Body of pancreas (tissue), 4 donors: ENCODE measurements around the gene ZDHHC24. TPM values are rescaled to one million over a fixed set of nuclear protein-coding genes. Genes with fewer than 3 reads are reported as not detected.

ENCODE experiments used
- ATAC-seq: fragments of 150-250 bp; one replicate; pipeline ENCODE4 v1.9.1; 2016
- DNase-seq, 4 donors: peaks; one replicate each; pipeline ENCODE4 v3.0.0-alpha.2; 2019
- H3K27ac ChIP-seq, 4 donors: fragments of 200-600 bp; sonication (generic); 1 replicate in 3 of 4; 2 replicates in 1 of 4; pipeline versions ENCODE4 v1.5.1 to v1.6.1; 2016 to 2019; ENCODE audit warnings: mild to moderate bottlenecking in 1 of 4, mixed read lengths in 1 of 4, moderate library complexity in 1 of 4
- H3K27me3 ChIP-seq, 2 donors: fragments of 200-600 bp; sonication (generic); one replicate each; pipeline ENCODE4 v1.6.0; 2016; ENCODE audit warnings: mild to moderate bottlenecking in 1 of 2
- H3K36me3 ChIP-seq, 2 donors: fragments of 200-600 bp; sonication (generic); replicated peaks in 1 of 2; 2 replicates each; pipeline ENCODE4 v1.5.1; 2016; ENCODE audit warnings: low read depth in 2 of 2; ENCODE audit not compliant: insufficient read depth in 1 of 2
- H3K4me1 ChIP-seq: fragments of 200-600 bp; sonication (generic); one replicate; pipeline ENCODE4 v1.6.0; 2016
- H3K4me3 ChIP-seq, 2 donors: fragments of 200-600 bp; sonication (generic); 1 replicate in 1 of 2; 2 replicates in 1 of 2; pipeline ENCODE4 v1.5.1; 2016 to 2019
- H3K9me3 ChIP-seq, 3 donors: fragments of 200-600 bp; sonication (generic); 1 replicate in 2 of 3; 2 replicates in 1 of 3; pipeline ENCODE4 v1.5.1; 2016
- POLR2A ChIP-seq, 3 donors: fragments of 450-650 bp; IDR thresholded peaks; one replicate each; pipeline ENCODE4 v1.6.1; 2016; ENCODE audit warnings: antibody characterized with exemption in 3 of 3, mild to moderate bottlenecking in 2 of 3
- WGBS, 2 donors: methylation state at CpG; one replicate each; pipeline ENCODE4 v1.1.5; 2017; 5-methylcytosine and 5-hydroxymethylcytosine counted together
- intact Hi-C: fragments of 100-400 bp; cut with DNase I; formaldehyde crosslinking; loops from one replicate; pipeline ENCODE4 v1.15.1; 2023
- total RNA-seq, 2 donors: library from RNA; depleted of rRNA; stranded (reverse); fragments of >200 nt; gene quantifications; one replicate each; pipeline ENCODE4 v1.1.0, GENCODE V29; 2016
- TF ChIP-seq, protein P1 (sequence below), 7 experiments: fragments of 450-650 bp in 4 of 7; fragments of 200-600 bp in 3 of 7; sonication (generic) in 3 of 7; IDR thresholded peaks; one replicate each; pipeline ENCODE4 v1.5.1; 2016 to 2019; ENCODE audit warnings: antibody characterized with exemption in 7 of 7

The ZDHHC24 gene
- total RNA-seq, 2 donors from 2014 or later = 15.8 to 22.3 TPM

GRCh38 chr11:66476841-66477251 lies 69.0 kb downstream of the ZDHHC24 start:
- ATAC-seq (no peak), DNase-seq (no peak)
- Histone ChIP-seq H3K36me3 (no peaks in the 10 kb centered on the region), H3K27me3 (no peaks in the 10 kb centered on the region), H3K9me3 (no peaks in the 10 kb centered on the region), H3K4me3 (no peak overlapping the region), H3K27ac (no peak overlapping the region), H3K4me1 (peaks cover 15% of the 10 kb centered on the region)
- TF ChIP-seq, protein P1, sequence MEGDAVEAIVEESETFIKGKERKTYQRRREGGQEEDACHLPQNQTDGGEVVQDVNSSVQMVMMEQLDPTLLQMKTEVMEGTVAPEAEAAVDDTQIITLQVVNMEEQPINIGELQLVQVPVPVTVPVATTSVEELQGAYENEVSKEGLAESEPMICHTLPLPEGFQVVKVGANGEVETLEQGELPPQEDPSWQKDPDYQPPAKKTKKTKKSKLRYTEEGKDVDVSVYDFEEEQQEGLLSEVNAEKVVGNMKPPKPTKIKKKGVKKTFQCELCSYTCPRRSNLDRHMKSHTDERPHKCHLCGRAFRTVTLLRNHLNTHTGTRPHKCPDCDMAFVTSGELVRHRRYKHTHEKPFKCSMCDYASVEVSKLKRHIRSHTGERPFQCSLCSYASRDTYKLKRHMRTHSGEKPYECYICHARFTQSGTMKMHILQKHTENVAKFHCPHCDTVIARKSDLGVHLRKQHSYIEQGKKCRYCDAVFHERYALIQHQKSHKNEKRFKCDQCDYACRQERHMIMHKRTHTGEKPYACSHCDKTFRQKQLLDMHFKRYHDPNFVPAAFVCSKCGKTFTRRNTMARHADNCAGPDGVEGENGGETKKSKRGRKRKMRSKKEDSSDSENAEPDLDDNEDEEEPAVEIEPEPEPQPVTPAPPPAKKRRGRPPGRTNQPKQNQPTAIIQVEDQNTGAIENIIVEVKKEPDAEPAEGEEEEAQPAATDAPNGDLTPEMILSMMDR (IDR thresholded peaks at IDR 0.05) = no peak
- no peak for TF ChIP-seq POLR2A (IDR thresholded peaks at IDR 0.05)
- intact Hi-C loops = no loop called here
- WGBS, 2 donors = 63 to 81% methylated on average over 8 to 9 of the region's 9 CpGs

DNA sequence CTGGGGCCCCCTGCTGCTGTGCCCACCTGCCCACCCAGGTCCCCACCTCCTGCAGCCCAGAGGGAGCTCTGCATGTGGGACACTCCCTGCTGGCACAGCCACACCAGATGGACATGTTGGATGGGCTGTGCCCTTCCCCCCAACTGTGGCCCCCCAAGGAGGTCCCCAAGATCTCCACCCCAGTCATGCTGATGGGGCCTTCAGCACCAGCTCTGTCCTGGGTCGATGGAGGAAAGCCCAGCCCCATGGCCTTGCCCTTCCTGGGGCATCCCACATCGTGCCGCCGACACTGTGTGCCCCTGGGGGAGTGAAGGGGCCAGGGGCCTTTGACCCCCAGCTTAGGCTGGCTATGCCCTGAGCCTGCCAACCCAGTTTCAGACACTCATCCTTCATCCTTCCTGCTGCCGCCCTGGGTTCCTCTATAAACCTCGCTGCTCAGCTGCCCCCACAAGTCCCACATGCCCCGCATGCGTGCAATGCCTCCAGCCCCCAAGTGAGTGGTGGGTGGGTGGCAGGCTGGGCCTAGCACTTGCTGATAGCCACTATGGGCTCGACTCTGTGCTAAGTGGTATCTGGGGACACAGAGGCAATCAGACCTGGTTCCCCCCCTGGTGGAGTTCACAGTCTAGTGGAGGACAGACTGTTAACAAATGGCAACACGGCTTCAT lies 69.5 kb downstream of the ZDHHC24 start:
- Histone ChIP-seq H3K4me1 (peaks cover 13% of the 10 kb centered on the region), H3K9me3 (no peaks in the 10 kb centered on the region), H3K4me3 (no peak overlapping the region), H3K27me3 (no peaks in the 10 kb centered on the region), H3K36me3 (no peaks in the 10 kb centered on the region), H3K27ac (no peak overlapping the region)
- no peak for ATAC-seq
- TF ChIP-seq POLR2A (IDR thresholded peaks at IDR 0.05) = no peak
- TF ChIP-seq, protein P1 (IDR thresholded peaks at IDR 0.05) = no peak
- no peak for DNase-seq
- intact Hi-C loops = no loop called here
- 75% methylated on average over 1 to 9 of the region's 10 CpGs for WGBS, 2 donors

DNA sequence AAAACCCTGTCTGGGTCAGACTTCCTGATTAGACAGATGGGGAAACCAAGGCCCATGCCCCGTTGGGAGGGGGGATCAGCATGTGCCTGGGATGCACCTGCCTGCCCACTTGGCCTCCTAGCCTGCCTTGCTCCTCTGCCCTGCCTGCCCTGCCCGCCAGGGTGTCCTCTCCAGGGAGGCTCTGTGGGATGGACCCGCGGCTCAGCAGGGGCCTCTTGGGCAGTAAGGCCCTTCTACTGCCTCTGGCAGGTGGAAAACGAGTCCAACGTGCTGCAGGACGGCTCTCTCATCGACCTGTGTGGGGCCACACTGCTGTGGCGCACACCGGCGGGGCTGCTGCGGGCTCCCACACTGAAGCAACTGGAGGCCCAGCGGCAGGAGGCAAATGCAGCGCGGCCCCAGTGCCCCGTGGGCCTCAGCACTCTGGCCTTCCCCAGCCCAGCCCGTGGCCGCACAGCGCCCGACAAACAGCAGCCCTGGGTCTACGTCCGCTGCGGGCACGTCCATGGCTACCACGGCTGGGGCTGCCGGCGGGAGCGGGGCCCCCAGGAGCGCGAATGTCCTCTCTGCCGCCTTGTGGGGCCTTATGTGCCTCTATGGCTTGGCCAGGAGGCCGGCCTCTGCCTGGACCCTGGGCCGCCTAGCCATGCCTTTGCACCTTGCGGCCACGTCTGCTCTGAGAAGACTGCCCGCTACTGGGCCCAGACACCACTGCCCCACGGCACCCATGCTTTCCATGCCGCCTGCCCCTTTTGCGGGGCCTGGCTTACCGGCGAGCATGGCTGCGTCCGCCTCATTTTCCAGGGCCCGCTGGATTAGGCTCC lies 70.3 kb downstream of the ZDHHC24 start:
- Histone ChIP-seq H3K9me3 (no peaks in the 10 kb centered on the region), H3K27me3 (no peaks in the 10 kb centered on the region), H3K36me3 (no peaks in the 10 kb centered on the region), H3K4me1 (peaks cover 8% of the 10 kb centered on the region), H3K4me3 (no peak overlapping the region), H3K27ac (no peak overlapping the region)
- 40 to 89% methylated on average over 1 to 39 of the region's 44 CpGs for WGBS, 2 donors
- intact Hi-C loops = no loop called here
- no peak for TF ChIP-seq POLR2A (IDR thresholded peaks at IDR 0.05)
- TF ChIP-seq, protein P1 (IDR thresholded peaks at IDR 0.05) = no peak
- ATAC-seq (no peak), DNase-seq (no peak)

- intact Hi-C loops = no loop called here
- DNase-seq = no peak
- no peak for ATAC-seq
- no peaks in the 10 kb centered on the region for H3K9me3 ChIP-seq
- no peak overlapping the region for H3K4me3 ChIP-seq
- 81 to 85% methylated on average over 5 to 20 of the region's 20 CpGs for WGBS, 2 donors
- H3K36me3 ChIP-seq = no peaks in the 10 kb centered on the region
- peaks cover 3% of the 10 kb centered on the region for H3K4me1 ChIP-seq
- H3K27ac ChIP-seq = no peak overlapping the region
- TF ChIP-seq, protein P1 (IDR thresholded peaks at IDR 0.05) = no peak
- no peak for TF ChIP-seq POLR2A (IDR thresholded peaks at IDR 0.05)
- H3K27me3 ChIP-seq = no peaks in the 10 kb centered on the region
Observed at GRCh38 chr11:66473608-66474515, 72.0 kb downstream of the ZDHHC24 start.
